Tibial artery (tissue), 4 donors: Measurements from ENCODE around the gene LY6G6C.

Experiments used
- DNase-seq, 2 donors: peaks; one replicate each; pipeline ENCODE4 v3.0.0-alpha.2; 2019
- H3K27ac ChIP-seq, 2 donors: fragments of 200-600 bp; sonication (generic) in 1 of 2; 1 replicate in 1 of 2; 2 replicates in 1 of 2; pipeline ENCODE4 v1.5.1; 2018 to 2019; ENCODE audit warnings: mild to moderate bottlenecking in 1 of 2
- H3K27me3 ChIP-seq, 2 donors: fragments of 200-600 bp; sonication (generic) in 1 of 2; one replicate each; pipeline versions ENCODE4 v1.5.1 to v1.6.0; 2016 to 2019
- H3K36me3 ChIP-seq, 3 donors: fragments of 200-600 bp; sonication (generic) in 2 of 3; one replicate each; pipeline ENCODE4 v1.5.1; 2016 to 2019; ENCODE audit warnings: mild to moderate bottlenecking in 2 of 3
- H3K4me1 ChIP-seq, 4 donors: fragments of 200-600 bp; sonication (generic) in 2 of 4; 1 replicate in 3 of 4; 2 replicates in 1 of 4; pipeline ENCODE4 v1.5.1; 2016 to 2019
- H3K4me3 ChIP-seq, 2 donors: fragments of 200-600 bp; sonication (generic) in 1 of 2; 1 replicate in 1 of 2; 2 replicates in 1 of 2; pipeline ENCODE4 v1.5.1; 2018 to 2019; ENCODE audit warnings: mild to moderate bottlenecking in 2 of 2
- H3K9me3 ChIP-seq, 3 donors: fragments of 200-600 bp; sonication (generic) in 1 of 3; one replicate each; pipeline ENCODE4 v1.5.1; 2016 to 2019
- CTCF ChIP-seq, 2 experiments: fragments of 200-600 bp in 1 of 2; fragments of 450-650 bp in 1 of 2; IDR thresholded peaks; one replicate each; pipeline ENCODE4 v1.5.1; 2017 to 2019; ENCODE audit warnings: antibody characterized with exemption in 2 of 2, mild to moderate bottlenecking in 1 of 2, moderate library complexity in 1 of 2
- intact Hi-C: fragments of 100-400 bp; cut with DNase I; formaldehyde crosslinking; loops from one replicate; pipeline ENCODE4 v1.15.0; 2023; ENCODE audit warnings: low total_unique reads

Gene LY6G6C

GRCh38 chr6:31741815-31742214 lies 20.3 kb upstream of the LY6G6C start:
- intact Hi-C loops, result loop anchor here (5.0 kb wide), 1 partner anchor 50 kb away; no protein-coding TSS in a partner anchor
- peaks cover 0 to 31% (median 12%) of the 10 kb centered on the region in 4 donors for H3K4me1 ChIP-seq
- H3K4me3 ChIP-seq, result no peak overlapping the region
- no peaks in the 10 kb centered on the region for H3K36me3 ChIP-seq
- DNase-seq, result no peak
- no peaks in the 10 kb centered on the region for H3K9me3 ChIP-seq
- no peak for TF ChIP-seq CTCF (IDR thresholded peaks at IDR 0.05)
- no peaks in the 10 kb centered on the region for H3K27me3 ChIP-seq
- H3K27ac ChIP-seq, result no peak overlapping the region

GRCh38 chr6:31740397-31741223 lies 19.1 kb upstream of the LY6G6C start:
- H3K27ac ChIP-seq, result peak overlapping the region; percentile 34 to 58
- no peak for DNase-seq
- peak overlapping the region; percentile 57 to 69 for H3K4me3 ChIP-seq
- TF ChIP-seq CTCF (IDR thresholded peaks at IDR 0.05), result no peak
- intact Hi-C loops, result loop anchor here (5.0 kb wide), 1 partner anchor 52 kb away; no protein-coding TSS in a partner anchor
- H3K27me3 ChIP-seq, result no peaks in the 10 kb centered on the region
- no peaks in the 10 kb centered on the region for H3K9me3 ChIP-seq
- H3K4me1 ChIP-seq, result peaks cover 0 to 33% (median 14%) of the 10 kb centered on the region in 4 donors
- no peaks in the 10 kb centered on the region for H3K36me3 ChIP-seq

GRCh38 chr6:31739639-31740396 lies 18.3 kb upstream of the LY6G6C start, which contains the start of gene MSH5:
Gene MSH5, plus strand, starts transcription at chr6:31740005. Its CDS starts 462 bp downstream, at chr6:31740467.
- no peak for TF ChIP-seq CTCF (IDR thresholded peaks at IDR 0.05)
- Histone ChIP-seq H3K9me3 (no peaks in the 10 kb centered on the region), H3K27ac (peak within 1 kb of the TSS; percentile 34 to 58), H3K4me1 (peaks cover 0 to 33% (median 14%) of the 10 kb centered on the region in 4 donors), H3K27me3 (no peaks in the 10 kb centered on the region), H3K36me3 (no peaks in the 10 kb centered on the region), H3K4me3 (peak within 1 kb of the TSS; percentile 57 to 69)
- intact Hi-C loops, result loop anchor here (5.0 kb wide), 2 partner anchors 38 to 52 kb away; partner anchors contain the start of gene ABHD16A
- DNase-seq, result peak; percentile 98 to 99

GRCh38 chr6:31737991-31738979 lies 16.7 kb upstream of the LY6G6C start:
- peak in 1 of 2 donors; percentile 56 for DNase-seq
- peaks cover 0 to 48% (median 28%) of the 10 kb centered on the region in 4 donors for H3K4me1 ChIP-seq
- H3K36me3 ChIP-seq, result peaks cover 10 to 11% (median 10%) of the 10 kb centered on the region in 3 donors
- intact Hi-C loops, result loop anchor here (5.0 kb wide), 1 partner anchor 36 kb away; the partner anchor contains the start of gene ABHD16A
- TF ChIP-seq CTCF (IDR thresholded peaks at IDR 0.05), result no peak
- no peak overlapping the region for H3K4me3 ChIP-seq
- no peaks in the 10 kb centered on the region for H3K27me3 ChIP-seq
- H3K27ac ChIP-seq, result peak overlapping the region in 1 of 2 donors; percentile 19
- H3K9me3 ChIP-seq, result no peaks in the 10 kb centered on the region
